Esophagus squamous epithelium (tissue), 4 donors: ENCODE results near the gene ATG12.

Experiments
- CTCF ChIP-seq, 6 experiments: fragments of 450-650 bp in 4 of 6; fragments of 200-600 bp in 2 of 6; sonication (generic) in 2 of 6; IDR thresholded peaks; one replicate each; pipeline ENCODE4 v1.5.1; 2016 to 2019; ENCODE audit warnings: antibody characterized with exemption in 6 of 6, mild to moderate bottlenecking in 4 of 6, moderate library complexity in 4 of 6
- POLR2A ChIP-seq, 4 donors: fragments of 450-650 bp; IDR thresholded peaks; one replicate each; pipeline ENCODE4 v1.6.1; 2017; ENCODE audit warnings: antibody characterized with exemption in 4 of 4, mild to moderate bottlenecking in 4 of 4, moderate library complexity in 3 of 4

- TF ChIP-seq POLR2A (IDR thresholded peaks at IDR 0.05) = no peak
- TF ChIP-seq CTCF (IDR thresholded peaks at IDR 0.05) = no peak
These were observed 44.7 kb downstream of the ATG12 start for GRCh38 chr5:115796656-115797055.
